DOHH2 (cell line): ENCODE measurements around the gene ASXL1.

Experiments used
- CTCF ChIP-seq: fragments of 200-600 bp; sonication (generic); IDR thresholded peaks from one replicate; pipeline ENCODE4 v1.5.1; 2014; ENCODE audit warnings: antibody characterized with exemption, mild to moderate bottlenecking, low read depth, low read length; ENCODE audit not compliant: poor library complexity, severe bottlenecking
- EZH2phosphoT487 ChIP-seq: fragments of 200-600 bp; sonication (generic); IDR thresholded peaks from 2 replicates; pipeline ENCODE4 v1.6.1; 2017; ENCODE audit warnings: borderline replicate concordance, mild to moderate bottlenecking, antibody characterized with exemption, low read length, moderate library complexity, mixed read lengths

GRCh38 chr20:32416206-32416605 lies 58.1 kb downstream of the ASXL1 start:
- no peak for TF ChIP-seq CTCF
- no peak for TF ChIP-seq EZH2phosphoT487
